ENCODE data around the gene FGD2. TPM values are rescaled to one million over a fixed set of nuclear protein-coding genes. Genes with fewer than 3 reads are reported as not detected.

Gene FGD2
- total RNA-seq, 1 donor from 2014 or later: not detected

- no peak for TF ChIP-seq CTCF (IDR thresholded peaks at IDR 0.05)
- Mint-ChIP-seq H3K4me3 (ENCODE audit: unreplicated experiment) (no peak overlapping the region), H3K36me3 (ENCODE audit: unreplicated experiment) (peaks cover 58% of the 10 kb centered on the region), H3K27me3 (ENCODE audit: unreplicated experiment) (no peaks in the 10 kb centered on the region), H3K27ac (ENCODE audit: unreplicated experiment) (no peak overlapping the region), H3K4me1 (ENCODE audit: unreplicated experiment) (peaks cover 15% of the 10 kb centered on the region), H3K9me3 (ENCODE audit: unreplicated experiment) (no peaks in the 10 kb centered on the region)
- DNase-seq (ENCODE audit: extremely low spot score, unreplicated experiment): no peak
Measured at GRCh38 chr6:36976509-36976908, 28.9 kb upstream of the FGD2 start.

- Mint-ChIP-seq H3K4me3 (ENCODE audit: unreplicated experiment) (no peak overlapping the region), H3K27me3 (ENCODE audit: unreplicated experiment) (no peaks in the 10 kb centered on the region), H3K27ac (ENCODE audit: unreplicated experiment) (no peak overlapping the region), H3K4me1 (ENCODE audit: unreplicated experiment) (peaks cover 19% of the 10 kb centered on the region), H3K36me3 (ENCODE audit: unreplicated experiment) (peaks cover 54% of the 10 kb centered on the region), H3K9me3 (ENCODE audit: unreplicated experiment) (no peaks in the 10 kb centered on the region)
- DNase-seq (ENCODE audit: extremely low spot score, unreplicated experiment): no peak
- TF ChIP-seq CTCF (IDR thresholded peaks at IDR 0.05): no peak
Measured at GRCh38 chr6:36976931-36977330, 28.5 kb upstream of the FGD2 start.

GRCh38 chr6:36977470-36977941 lies 27.9 kb upstream of the FGD2 start:
- H3K36me3 Mint-ChIP-seq (ENCODE audit: unreplicated experiment): peaks cover 50% of the 10 kb centered on the region
- DNase-seq (ENCODE audit: extremely low spot score, unreplicated experiment): no peak
- H3K27ac Mint-ChIP-seq (ENCODE audit: unreplicated experiment): no peak overlapping the region
- H3K27me3 Mint-ChIP-seq (ENCODE audit: unreplicated experiment): no peaks in the 10 kb centered on the region
- H3K4me1 Mint-ChIP-seq (ENCODE audit: unreplicated experiment): peaks cover 21% of the 10 kb centered on the region
- no peak overlapping the region for H3K4me3 Mint-ChIP-seq (ENCODE audit: unreplicated experiment)
- no peaks in the 10 kb centered on the region for H3K9me3 Mint-ChIP-seq (ENCODE audit: unreplicated experiment)
- peak; percentile 37 for TF ChIP-seq CTCF (IDR thresholded peaks at IDR 0.05)

- Mint-ChIP-seq H3K9me3 (ENCODE audit: unreplicated experiment) (no peaks in the 10 kb centered on the region), H3K27me3 (ENCODE audit: unreplicated experiment) (no peaks in the 10 kb centered on the region), H3K36me3 (ENCODE audit: unreplicated experiment) (peaks cover 42% of the 10 kb centered on the region), H3K4me1 (ENCODE audit: unreplicated experiment) (peaks cover 21% of the 10 kb centered on the region), H3K27ac (ENCODE audit: unreplicated experiment) (no peak overlapping the region), H3K4me3 (ENCODE audit: unreplicated experiment) (no peak overlapping the region)
- no peak for TF ChIP-seq CTCF (IDR thresholded peaks at IDR 0.05)
- DNase-seq (ENCODE audit: extremely low spot score, unreplicated experiment): no peak
Measured at GRCh38 chr6:36978421-36979346, 26.8 kb upstream of the FGD2 start.

GRCh38 chr6:36979347-36979742 lies 26.1 kb upstream of the FGD2 start:
- DNase-seq (ENCODE audit: extremely low spot score, unreplicated experiment): no peak
- TF ChIP-seq CTCF (IDR thresholded peaks at IDR 0.05): peak; percentile 57
- Mint-ChIP-seq H3K4me1 (ENCODE audit: unreplicated experiment) (peaks cover 21% of the 10 kb centered on the region), H3K27ac (ENCODE audit: unreplicated experiment) (peak overlapping the region; percentile 45), H3K27me3 (ENCODE audit: unreplicated experiment) (no peaks in the 10 kb centered on the region), H3K9me3 (ENCODE audit: unreplicated experiment) (no peaks in the 10 kb centered on the region), H3K36me3 (ENCODE audit: unreplicated experiment) (peaks cover 36% of the 10 kb centered on the region), H3K4me3 (ENCODE audit: unreplicated experiment) (no peak overlapping the region)

All from osteocyte (in vitro differentiated cells).